HUDEP-2 (cell line): ENCODE data around the gene MELTF.
A peak's percentile ranks its signal among the peaks of the same experiment; 100 is the strongest.

Source experiments
- DNase-seq, 76 experiments: peaks; one replicate each; lab custom pipeline; 2025; ENCODE audit not compliant: unreplicated experiment in 76 of 76; lab: John Stamatoyannopoulos, UW

MELTF gene

GRCh38 chr3:196995027-196995426, 34.6 kb downstream of the MELTF start:
- DNase-seq = no peak

GRCh38 chr3:196994056-196994455, 35.6 kb downstream of the MELTF start:
- DNase-seq = no peak

GRCh38 chr3:196992461-196993065, 37.1 kb downstream of the MELTF start:
- no peak for DNase-seq

- no peak for DNase-seq
These were observed 37.8 kb downstream of the MELTF start for GRCh38 chr3:196991581-196992460.

- DNase-seq = no peak
These were observed 39.0 kb downstream of the MELTF start for GRCh38 chr3:196990601-196991007.

- no peak for DNase-seq
These were observed 39.8 kb downstream of the MELTF start for GRCh38 chr3:196989721-196990262.

GRCh38 chr3:196988241-196989029, 41.2 kb downstream of the MELTF start:
- DNase-seq = peak in 47 of 76 experiments; percentile 9 to 80 (median 39)

GRCh38 chr3:196987022-196987421, 42.6 kb downstream of the MELTF start:
- DNase-seq = no peak

- no peak for DNase-seq
These were observed 43.4 kb downstream of the MELTF start for GRCh38 chr3:196985954-196986885.

GRCh38 chr3:196985298-196985697, 44.3 kb downstream of the MELTF start:
- no peak for DNase-seq

GRCh38 chr3:196983186-196983585, 46.4 kb downstream of the MELTF start:
- DNase-seq = no peak

- DNase-seq = no peak
These were observed 48.0 kb downstream of the MELTF start for GRCh38 chr3:196981657-196982056.

- no peak for DNase-seq
These were observed 50.1 kb downstream of the MELTF start for GRCh38 chr3:196979545-196979944.

GRCh38 chr3:196976941-196977340, 52.7 kb downstream of the MELTF start:
- DNase-seq = no peak

- DNase-seq = no peak
These were observed 54.3 kb downstream of the MELTF start for GRCh38 chr3:196975349-196975748.

- DNase-seq = no peak
These were observed 55.0 kb downstream of the MELTF start for GRCh38 chr3:196974661-196975060.

GRCh38 chr3:196971094-196971698, 58.4 kb downstream of the MELTF start:
- peak in 44 of 76 experiments; percentile 7 to 82 (median 38) for DNase-seq

- no peak for DNase-seq
These were observed 59.0 kb downstream of the MELTF start for GRCh38 chr3:196970547-196971093.
